ENCODE data around the gene ROBO1.

- no peak for TF ChIP-seq CTCF (IDR thresholded peaks at IDR 0.05; ENCODE audit: low read length)
- no peak for TF ChIP-seq EZH2 (optimal IDR thresholded peaks at IDR 0.05; ENCODE audit: low read depth, low read length)
These were observed 148.9 kb downstream of the ROBO1 start for GRCh38 chr3:79618883-79619282.

Data from MM.1S (cell line).